ENCODE results near the gene SNCB. TPM values are rescaled to one million over a fixed set of nuclear protein-coding genes. Genes with fewer than 3 reads are reported as not detected.

Gene SNCB
- total RNA-seq, 1 donor from 2014 or later, result not detected

DNA sequence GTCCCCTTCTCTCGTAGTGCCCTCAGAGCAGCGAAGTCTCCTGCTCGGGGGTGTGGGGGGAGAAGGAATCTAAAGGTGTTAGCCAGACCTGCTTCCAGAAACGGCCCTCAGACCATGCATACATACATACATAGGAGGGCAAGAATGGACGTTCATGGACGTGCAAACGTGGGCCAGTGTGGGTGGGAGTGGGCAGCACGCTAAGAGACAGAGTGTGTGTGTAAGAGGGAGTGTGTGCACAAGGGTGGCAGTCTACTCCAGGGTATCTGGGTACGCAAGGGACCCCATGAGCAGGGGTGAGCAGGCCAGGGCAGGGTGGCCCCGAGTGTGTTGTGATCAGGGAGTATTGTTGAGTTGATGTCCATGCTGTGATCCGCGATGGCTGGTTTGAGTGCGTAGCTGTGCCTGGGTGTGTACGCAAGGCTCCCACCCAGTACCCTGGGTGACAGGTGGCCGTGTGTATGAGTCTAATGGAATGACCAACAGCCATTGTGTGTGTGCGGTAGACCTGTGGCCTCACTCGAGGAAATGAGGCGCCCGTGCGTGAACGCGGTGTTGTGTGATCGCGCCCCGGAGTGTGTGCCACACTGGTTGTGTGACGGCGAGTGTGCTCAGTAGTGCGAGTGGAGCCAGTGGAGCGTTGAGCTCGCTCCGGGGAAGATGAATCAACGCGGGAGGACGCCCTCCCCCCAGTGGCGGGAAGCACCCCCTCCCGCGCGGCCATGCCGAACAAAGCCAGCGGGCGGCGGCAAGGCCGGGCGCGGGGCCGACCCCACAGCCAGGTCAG is 21.2 kb downstream of the SNCB start:
- peaks cover 26% of the 10 kb centered on the region for H3K4me1 Mint-ChIP-seq
- H3F3A ChIP-seq (ENCODE audit: low read depth), result peaks cover 7% of the 10 kb centered on the region
- no peaks in the 10 kb centered on the region for H3K36me3 ChIP-seq
- no peaks in the 10 kb centered on the region for H3K9me3 ChIP-seq (ENCODE audit: low read depth)
- peak overlapping the region; percentile 82 for H3K4me2 ChIP-seq
- H3K9ac ChIP-seq, result no peak overlapping the region
- no peak overlapping the region for H3K27ac ChIP-seq
- TF ChIP-seq, protein P1, sequence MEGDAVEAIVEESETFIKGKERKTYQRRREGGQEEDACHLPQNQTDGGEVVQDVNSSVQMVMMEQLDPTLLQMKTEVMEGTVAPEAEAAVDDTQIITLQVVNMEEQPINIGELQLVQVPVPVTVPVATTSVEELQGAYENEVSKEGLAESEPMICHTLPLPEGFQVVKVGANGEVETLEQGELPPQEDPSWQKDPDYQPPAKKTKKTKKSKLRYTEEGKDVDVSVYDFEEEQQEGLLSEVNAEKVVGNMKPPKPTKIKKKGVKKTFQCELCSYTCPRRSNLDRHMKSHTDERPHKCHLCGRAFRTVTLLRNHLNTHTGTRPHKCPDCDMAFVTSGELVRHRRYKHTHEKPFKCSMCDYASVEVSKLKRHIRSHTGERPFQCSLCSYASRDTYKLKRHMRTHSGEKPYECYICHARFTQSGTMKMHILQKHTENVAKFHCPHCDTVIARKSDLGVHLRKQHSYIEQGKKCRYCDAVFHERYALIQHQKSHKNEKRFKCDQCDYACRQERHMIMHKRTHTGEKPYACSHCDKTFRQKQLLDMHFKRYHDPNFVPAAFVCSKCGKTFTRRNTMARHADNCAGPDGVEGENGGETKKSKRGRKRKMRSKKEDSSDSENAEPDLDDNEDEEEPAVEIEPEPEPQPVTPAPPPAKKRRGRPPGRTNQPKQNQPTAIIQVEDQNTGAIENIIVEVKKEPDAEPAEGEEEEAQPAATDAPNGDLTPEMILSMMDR (IDR thresholded peaks at IDR 0.05), result no peak
- TF ChIP-seq EZH2 (IDR thresholded peaks at IDR 0.05), result no peak
- TF ChIP-seq EZH2phosphoT487 (IDR thresholded peaks at IDR 0.05), result no peak
- H3K27me3 ChIP-seq, result peaks cover 45% of the 10 kb centered on the region
- H3K79me2 ChIP-seq (ENCODE audit: low read depth), result no peaks in the 10 kb centered on the region
- H3K4me1 ChIP-seq, result no peaks in the 10 kb centered on the region
- peaks cover 20% of the 10 kb centered on the region for H3K27me3 Mint-ChIP-seq (ENCODE audit: insufficient read depth, low read depth)
- peak overlapping the region; percentile 53 for H3K4me3 ChIP-seq
- no peaks in the 10 kb centered on the region for H3K36me3 Mint-ChIP-seq
- peaks cover 21% of the 10 kb centered on the region for H4K20me1 ChIP-seq (ENCODE audit: low read depth)
- H3K27ac Mint-ChIP-seq, result no peak overlapping the region
- no peaks in the 10 kb centered on the region for H3K9me3 Mint-ChIP-seq
- peak overlapping the region; percentile 98 for H3K4me3 Mint-ChIP-seq
- H2AFZ ChIP-seq (replicated peaks), result no peak overlapping the region
- no peak for DNase-seq (ENCODE audit: low spot score)

DNA sequence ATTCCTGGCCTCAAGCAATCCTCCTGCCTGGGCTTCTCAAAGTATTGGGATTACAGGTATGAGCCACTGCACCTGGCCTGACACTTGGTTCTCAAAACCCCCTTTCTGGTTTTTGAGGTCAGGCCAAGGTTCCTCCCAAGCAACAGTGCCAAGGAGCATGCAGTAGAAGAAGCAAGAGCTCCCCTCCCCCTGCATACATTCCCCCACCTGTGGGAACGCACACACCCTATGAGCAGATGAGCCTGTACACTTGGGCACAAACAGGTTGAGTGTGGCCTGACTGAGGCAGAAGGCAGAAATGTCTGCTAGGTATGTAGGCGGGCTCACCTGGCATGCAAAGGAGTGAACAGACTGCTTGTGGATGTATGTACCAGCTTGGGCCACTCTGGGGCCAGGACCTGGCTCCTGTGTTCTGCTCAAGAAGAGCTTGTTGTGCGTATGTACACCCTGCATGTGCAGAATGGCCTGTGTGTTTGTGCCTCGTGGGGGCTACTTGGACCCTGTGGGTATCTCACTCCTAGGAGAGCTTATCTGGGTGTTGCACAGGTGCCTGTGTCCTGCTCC is 22.1 kb downstream of the SNCB start:
- peaks cover 29% of the 10 kb centered on the region for H3K4me1 Mint-ChIP-seq
- Histone ChIP-seq H3K36me3 (no peaks in the 10 kb centered on the region), H4K20me1 (ENCODE audit: low read depth) (peaks cover 24% of the 10 kb centered on the region), H3K4me1 (peaks cover 2% of the 10 kb centered on the region), H3K9ac (no peak overlapping the region), H3K4me3 (no peak overlapping the region), H3F3A (ENCODE audit: low read depth) (peaks cover 7% of the 10 kb centered on the region), H3K4me2 (no peak overlapping the region), H3K79me2 (ENCODE audit: low read depth) (no peaks in the 10 kb centered on the region), H3K27me3 (peaks cover 43% of the 10 kb centered on the region), H2AFZ (replicated peaks) (no peak overlapping the region), H3K9me3 (ENCODE audit: low read depth) (no peaks in the 10 kb centered on the region), H3K27ac (no peak overlapping the region)
- TF ChIP-seq EZH2 (IDR thresholded peaks at IDR 0.05) (no peak), EZH2phosphoT487 (IDR thresholded peaks at IDR 0.05) (no peak)
- TF ChIP-seq, protein P1 (IDR thresholded peaks at IDR 0.05), result no peak
- no peak overlapping the region for H3K27ac Mint-ChIP-seq
- no peaks in the 10 kb centered on the region for H3K9me3 Mint-ChIP-seq
- no peak for DNase-seq (ENCODE audit: low spot score)
- peak overlapping the region; percentile 98 for H3K4me3 Mint-ChIP-seq
- peaks cover 20% of the 10 kb centered on the region for H3K27me3 Mint-ChIP-seq (ENCODE audit: insufficient read depth, low read depth)
- no peaks in the 10 kb centered on the region for H3K36me3 Mint-ChIP-seq

- H3K4me3 Mint-ChIP-seq, result no peak overlapping the region
- H3K27ac ChIP-seq, result no peak overlapping the region
Measured at GRCh38 chr5:176606875-176607274, 23.5 kb downstream of the SNCB start.

More at GRCh38 chr5:176606875-176607274, 23.5 kb downstream of the SNCB start:
- no peaks in the 10 kb centered on the region for H3K36me3 ChIP-seq
- H3K27ac Mint-ChIP-seq, result no peak overlapping the region
- TF ChIP-seq EZH2 (IDR thresholded peaks at IDR 0.05), result no peak
- no peak for TF ChIP-seq EZH2phosphoT487 (IDR thresholded peaks at IDR 0.05)
- TF ChIP-seq, protein P1 (IDR thresholded peaks at IDR 0.05), result no peak
- H3K27me3 ChIP-seq, result peaks cover 29% of the 10 kb centered on the region
- no peaks in the 10 kb centered on the region for H3K9me3 ChIP-seq (ENCODE audit: low read depth)
- no peaks in the 10 kb centered on the region for H3K36me3 Mint-ChIP-seq
- no peaks in the 10 kb centered on the region for H3K9me3 Mint-ChIP-seq
- H2AFZ ChIP-seq (replicated peaks), result no peak overlapping the region
- H3K4me1 ChIP-seq, result peaks cover 5% of the 10 kb centered on the region
- no peak overlapping the region for H3K4me3 ChIP-seq
- H3K9ac ChIP-seq, result no peak overlapping the region
- peaks cover 14% of the 10 kb centered on the region for H3K27me3 Mint-ChIP-seq (ENCODE audit: insufficient read depth, low read depth)
- peaks cover 39% of the 10 kb centered on the region for H3K4me1 Mint-ChIP-seq
- no peaks in the 10 kb centered on the region for H3K79me2 ChIP-seq (ENCODE audit: low read depth)
- peaks cover 21% of the 10 kb centered on the region for H4K20me1 ChIP-seq (ENCODE audit: low read depth)
- no peak overlapping the region for H3K4me2 ChIP-seq
- peaks cover 7% of the 10 kb centered on the region for H3F3A ChIP-seq (ENCODE audit: low read depth)
- no peak for DNase-seq (ENCODE audit: low spot score)
